ENCODE results near the gene DHX30. TPM values are rescaled to one million over a fixed set of nuclear protein-coding genes. Genes with fewer than 3 reads are reported as not detected.
"Not testable (repeated sequence)": the region's sequence is repeated elsewhere in the genome, so short reads cannot be mapped to it uniquely, and the experiment has no call there.

DHX30 gene
- total RNA-seq, 2 donors from 2014 or later, result 48.8 to 93.8 TPM

DNA sequence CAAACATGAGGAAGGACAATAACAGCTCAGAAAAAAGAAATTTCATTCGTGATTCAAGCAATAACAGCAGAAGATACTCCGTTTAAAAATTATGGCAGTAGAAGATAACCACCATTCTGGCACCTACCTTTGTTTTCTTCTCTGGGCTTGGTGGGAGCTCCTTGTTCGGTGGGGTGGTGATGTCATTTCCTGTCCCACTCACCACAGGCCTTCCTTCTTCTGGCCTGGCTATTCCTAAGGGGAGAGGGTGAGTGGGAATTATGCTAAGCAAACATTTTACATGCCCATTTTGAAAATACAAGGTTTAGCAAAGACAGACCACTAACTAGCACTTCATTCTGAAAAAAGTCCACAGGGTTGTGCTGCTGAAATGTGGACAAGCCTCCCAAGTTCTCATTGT lies 74.4 kb downstream of the DHX30 start:
- Mint-ChIP-seq H3K36me3 (ENCODE audit: low read depth) (peaks cover 44% of the 10 kb centered on the region), H3K4me3 (no peak overlapping the region), H3K4me1 (peaks cover 5% of the 10 kb centered on the region), H3K27me3 (no peaks in the 10 kb centered on the region), H3K27ac (peak overlapping the region; percentile 57), H3K9me3 (no peaks in the 10 kb centered on the region)
- no peak for ATAC-seq (replicated peaks)

DNA sequence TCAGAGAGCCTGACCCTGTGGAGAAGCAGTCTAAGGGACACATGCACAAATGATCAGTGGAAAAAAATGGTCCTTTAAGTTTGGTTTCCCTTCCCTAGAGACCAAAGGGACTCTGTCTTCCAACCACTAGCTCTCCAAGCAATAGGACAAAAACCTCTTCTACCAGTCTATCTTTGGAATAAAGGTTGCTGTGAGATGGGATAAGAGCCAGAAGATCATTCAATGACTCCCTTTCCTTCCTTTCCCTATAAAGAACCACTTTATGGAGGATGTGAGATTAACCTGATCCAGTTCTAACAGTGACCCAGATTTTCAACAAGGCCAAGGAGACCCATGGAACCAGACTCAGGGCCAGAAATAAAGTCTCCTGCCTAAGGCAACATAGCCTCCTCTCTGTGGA lies 74.8 kb downstream of the DHX30 start:
- H3K4me1 Mint-ChIP-seq, result peaks cover 5% of the 10 kb centered on the region
- H3K27me3 Mint-ChIP-seq, result no peaks in the 10 kb centered on the region
- no peak for ATAC-seq (replicated peaks)
- no peaks in the 10 kb centered on the region for H3K9me3 Mint-ChIP-seq
- H3K4me3 Mint-ChIP-seq, result no peak overlapping the region
- peaks cover 40% of the 10 kb centered on the region for H3K36me3 Mint-ChIP-seq (ENCODE audit: low read depth)
- peak overlapping the region; percentile 57 for H3K27ac Mint-ChIP-seq

DNA sequence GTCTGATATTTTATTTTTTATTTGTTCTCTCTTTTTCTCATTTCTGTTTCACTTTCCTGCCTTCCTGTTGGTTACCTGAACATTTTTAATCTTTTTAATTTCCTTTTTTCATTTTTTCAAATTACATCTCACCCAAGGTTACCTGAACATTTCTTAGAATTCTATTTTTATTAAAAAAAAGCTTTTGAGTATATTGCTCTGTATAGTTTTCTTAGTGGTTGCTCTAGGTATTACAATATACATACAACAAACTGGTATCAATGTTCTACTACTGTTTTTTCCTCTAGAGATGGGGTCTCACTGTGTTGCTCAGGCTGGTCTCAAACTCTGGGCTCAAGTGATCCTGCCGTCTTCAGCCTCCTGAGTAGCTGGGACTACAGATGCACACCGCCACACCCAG lies 79.4 kb downstream of the DHX30 start:
- Mint-ChIP-seq H3K27me3 (no peaks in the 10 kb centered on the region), H3K4me1 (peaks cover 5% of the 10 kb centered on the region), H3K27ac (no peak overlapping the region), H3K9me3 (no peaks in the 10 kb centered on the region), H3K36me3 (ENCODE audit: low read depth) (peaks cover 26% of the 10 kb centered on the region), H3K4me3 (no peak overlapping the region)
- no peak for ATAC-seq (replicated peaks)

DNA sequence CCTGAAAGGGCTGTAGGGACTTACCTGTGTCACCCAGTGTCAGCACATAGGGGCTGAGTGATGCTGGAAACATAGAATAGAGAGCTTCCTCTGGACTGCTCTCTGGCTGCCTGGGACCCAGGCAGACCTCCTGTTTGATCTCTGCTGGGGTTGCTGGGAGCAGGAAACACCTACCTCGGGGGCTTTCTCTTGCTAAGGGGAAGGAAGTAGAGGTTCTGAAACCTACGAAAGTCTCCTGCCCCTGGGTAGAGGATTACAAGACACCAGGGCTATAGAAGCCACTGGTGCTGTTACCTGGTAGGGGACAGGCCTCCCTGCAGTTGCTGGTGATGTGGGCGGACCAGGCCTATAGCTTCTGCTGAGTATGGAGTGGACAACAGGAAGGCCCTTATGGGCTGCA lies 81.7 kb downstream of the DHX30 start:
- ATAC-seq (replicated peaks), result no peak
- Mint-ChIP-seq H3K36me3 (ENCODE audit: low read depth) (peaks cover 33% of the 10 kb centered on the region), H3K27me3 (no peaks in the 10 kb centered on the region), H3K4me3 (no peak overlapping the region), H3K9me3 (no peaks in the 10 kb centered on the region), H3K27ac (peak overlapping the region; percentile 47), H3K4me1 (no peaks in the 10 kb centered on the region)

DNA sequence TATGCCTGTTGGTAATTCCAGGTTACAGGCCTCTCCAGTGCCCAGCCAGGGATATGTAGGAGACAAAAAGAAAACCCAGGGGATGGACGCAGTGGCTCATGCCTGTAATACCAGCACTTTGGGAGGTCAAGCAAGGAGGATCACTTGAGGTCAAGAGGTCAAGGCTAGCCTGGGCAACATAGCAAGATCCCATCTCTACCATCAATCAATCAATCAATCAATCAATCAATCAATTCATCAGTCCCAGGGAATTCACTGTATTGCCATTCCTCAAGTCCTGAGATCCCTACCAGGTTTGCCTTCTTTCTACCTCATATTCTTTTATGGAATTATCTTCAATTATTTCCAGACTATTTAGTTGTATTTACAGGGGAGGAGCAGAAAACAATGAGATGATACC lies 82.2 kb downstream of the DHX30 start:
- H3K27me3 Mint-ChIP-seq, result no peaks in the 10 kb centered on the region
- H3K4me1 Mint-ChIP-seq, result no peaks in the 10 kb centered on the region
- H3K27ac Mint-ChIP-seq, result peak overlapping the region; percentile 47

DNA sequence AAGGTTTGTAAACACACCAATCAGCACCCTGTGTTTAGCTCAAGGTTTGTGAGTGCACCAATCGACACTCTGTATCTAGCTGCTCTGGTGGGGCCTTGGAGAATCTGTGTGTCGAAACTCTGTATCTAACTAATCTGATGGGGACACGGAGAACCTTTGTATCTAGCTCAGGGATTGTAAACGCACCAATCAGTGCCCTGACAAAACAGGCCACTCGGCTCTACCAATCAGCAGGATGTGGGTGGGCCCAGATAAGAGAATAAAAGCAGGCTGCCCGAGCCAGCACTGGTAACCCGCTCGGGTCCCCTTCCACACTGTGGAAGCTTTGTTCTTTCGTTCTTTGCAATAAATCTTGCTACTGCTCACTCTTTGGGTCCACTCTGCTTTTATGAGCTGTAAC lies 85.1 kb downstream of the DHX30 start:
- H3K36me3 Mint-ChIP-seq (ENCODE audit: low read depth), result peaks cover 61% of the 10 kb centered on the region
- H3K4me3 Mint-ChIP-seq; H3K4me1 Mint-ChIP-seq; H3K27me3 Mint-ChIP-seq; H3K9me3 Mint-ChIP-seq; ATAC-seq (replicated peaks); H3K27ac Mint-ChIP-seq: not testable (repeated sequence)

More for the DNA sequence above, 82.2 kb downstream of the DHX30 start:
- H3K36me3 Mint-ChIP-seq (ENCODE audit: low read depth), result peaks cover 35% of the 10 kb centered on the region
- H3K9me3 Mint-ChIP-seq, result no peaks in the 10 kb centered on the region
- no peak overlapping the region for H3K4me3 Mint-ChIP-seq
- no peak for ATAC-seq (replicated peaks)

DNA sequence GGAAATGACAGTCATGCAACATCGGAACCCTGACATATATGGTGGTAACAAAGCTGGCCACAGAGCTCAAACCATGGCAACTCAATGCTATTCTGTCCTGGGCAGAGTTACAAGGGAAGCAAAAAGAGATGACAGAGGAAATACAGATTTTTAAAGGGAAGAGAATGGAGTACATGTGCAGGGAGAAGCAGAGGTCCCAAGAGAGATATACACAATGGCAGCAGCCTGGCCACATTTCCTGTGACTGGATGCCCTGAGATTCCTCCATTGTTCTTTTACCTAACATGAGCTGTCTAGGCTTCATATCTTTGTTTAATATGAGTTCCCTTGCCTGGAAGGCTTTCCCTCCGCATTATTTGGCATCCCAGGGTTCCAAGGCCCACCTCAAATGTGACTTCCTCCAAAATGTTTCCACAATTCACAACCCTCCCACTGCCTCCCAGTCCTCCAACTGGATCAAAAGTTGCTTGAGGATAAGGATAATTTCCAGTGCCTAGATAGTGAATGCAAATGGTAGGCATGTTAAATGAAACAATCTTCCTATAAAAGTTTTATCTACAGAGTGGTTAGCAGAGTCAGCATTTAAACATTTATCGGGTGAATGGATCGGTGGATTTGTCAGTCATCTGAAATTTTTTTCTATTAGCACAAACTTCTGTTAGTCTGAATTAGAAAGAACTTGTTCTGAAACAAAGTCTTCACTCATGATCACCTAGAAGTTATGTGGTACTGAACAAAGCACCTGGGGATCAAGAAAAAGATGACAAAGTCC lies 86.2 kb downstream of the DHX30 start:
- no peaks in the 10 kb centered on the region for H3K27me3 Mint-ChIP-seq
- no peaks in the 10 kb centered on the region for H3K4me1 Mint-ChIP-seq
- H3K36me3 Mint-ChIP-seq (ENCODE audit: low read depth), result peaks cover 55% of the 10 kb centered on the region
- no peaks in the 10 kb centered on the region for H3K9me3 Mint-ChIP-seq
- H3K4me3 Mint-ChIP-seq, result no peak overlapping the region
- no peak for ATAC-seq (replicated peaks)
- no peak overlapping the region for H3K27ac Mint-ChIP-seq

DNA sequence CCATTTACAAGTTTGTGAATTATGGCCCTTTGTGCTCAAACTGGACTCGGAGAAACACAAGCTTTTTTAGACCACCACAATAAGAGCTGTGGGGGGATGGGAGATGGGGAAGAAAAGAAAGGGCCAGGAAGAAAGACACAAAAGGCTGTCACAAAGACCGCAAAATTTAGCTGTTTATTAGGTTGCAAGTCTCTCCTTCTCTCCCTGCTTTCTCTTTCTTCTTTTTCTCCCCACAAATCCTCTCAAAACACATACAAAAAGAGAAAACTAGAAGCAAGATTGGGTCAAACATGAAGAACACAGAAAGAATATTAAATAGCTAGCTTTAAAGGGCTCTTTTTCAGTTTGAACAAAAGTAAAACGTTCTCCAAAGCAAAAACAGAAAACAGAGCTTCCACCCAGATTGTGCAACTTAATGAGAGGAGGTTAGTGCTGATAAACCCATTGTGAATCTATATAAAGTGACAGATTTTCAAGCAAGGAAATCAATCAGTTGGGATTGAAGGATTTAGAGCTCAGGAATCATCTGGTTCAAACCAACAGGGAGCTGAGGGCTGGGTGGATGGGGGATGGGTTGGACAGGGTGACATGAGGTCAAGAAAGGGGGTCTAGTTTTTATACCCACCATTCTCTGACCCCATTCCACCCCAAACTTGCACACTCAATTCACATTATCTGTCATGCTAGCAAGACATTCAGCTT lies 87.3 kb downstream of the DHX30 start:
- H3K27me3 Mint-ChIP-seq, result no peaks in the 10 kb centered on the region
- ATAC-seq (replicated peaks), result no peak
- no peak overlapping the region for H3K4me3 Mint-ChIP-seq
- H3K36me3 Mint-ChIP-seq (ENCODE audit: low read depth), result peaks cover 53% of the 10 kb centered on the region
- H3K4me1 Mint-ChIP-seq, result no peaks in the 10 kb centered on the region
- H3K9me3 Mint-ChIP-seq, result no peaks in the 10 kb centered on the region
- H3K27ac Mint-ChIP-seq, result no peak overlapping the region

DNA sequence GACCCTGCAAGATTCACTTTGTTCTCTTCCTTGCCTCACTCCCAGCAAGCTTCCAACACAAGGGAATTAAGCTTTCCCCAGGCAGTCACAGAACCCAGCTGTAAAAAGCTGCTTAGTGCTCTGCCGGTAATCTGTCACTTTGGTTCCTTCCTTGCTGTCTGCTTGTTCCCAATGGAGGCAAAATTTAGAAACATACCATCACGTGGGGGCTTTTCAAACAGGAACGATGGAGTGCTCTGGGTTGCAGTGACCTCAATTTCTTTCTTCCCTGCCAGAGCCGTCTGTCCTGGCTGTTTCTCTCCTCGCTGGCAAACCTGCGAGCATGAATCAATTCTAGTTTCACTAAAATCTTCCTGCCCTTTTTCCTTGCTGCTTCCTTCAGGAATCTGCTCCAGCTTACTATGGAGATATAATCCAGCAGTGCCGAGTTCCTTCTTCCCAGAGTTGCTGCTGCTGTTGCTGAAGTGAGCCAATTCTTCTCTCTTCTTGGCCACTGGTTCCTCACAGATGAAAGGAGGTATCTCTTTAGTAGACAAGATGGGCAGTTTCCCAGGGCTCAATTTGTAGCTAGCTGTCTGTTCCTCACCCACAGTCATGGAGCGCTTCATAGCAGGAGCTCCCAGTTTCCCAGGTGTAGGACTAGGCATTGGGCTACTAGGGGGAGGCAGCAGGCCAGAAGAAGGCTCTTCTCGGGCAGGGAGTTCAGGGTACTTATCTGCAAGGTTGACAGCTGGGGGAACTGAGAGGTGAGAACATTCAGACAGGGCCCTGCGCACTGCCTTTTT lies 88.1 kb downstream of the DHX30 start:
- no peaks in the 10 kb centered on the region for H3K4me1 Mint-ChIP-seq

DNA sequence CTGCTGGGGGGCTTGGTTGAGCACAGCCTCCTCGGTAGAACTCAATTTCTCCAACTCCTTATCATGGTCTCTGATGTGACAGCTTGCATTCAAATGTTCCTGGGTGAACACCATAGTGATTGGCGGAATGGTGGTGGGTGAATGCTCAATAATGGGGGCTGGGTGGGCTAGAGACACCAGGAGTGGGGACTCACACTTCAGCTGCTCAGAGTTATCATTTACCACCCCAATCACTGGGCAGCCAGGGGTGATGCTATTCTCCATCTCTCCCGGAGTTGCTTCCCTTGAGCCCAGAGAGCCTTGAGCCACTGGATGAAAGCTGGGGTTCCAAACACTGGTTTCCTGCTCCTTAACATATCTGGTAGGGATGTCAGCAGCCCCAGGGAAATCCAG lies 88.7 kb downstream of the DHX30 start:
- H3K4me3 Mint-ChIP-seq, result no peak overlapping the region
- H3K4me1 Mint-ChIP-seq, result no peaks in the 10 kb centered on the region
- ATAC-seq (replicated peaks), result no peak

More for the DNA sequence above, 88.1 kb downstream of the DHX30 start:
- Mint-ChIP-seq H3K9me3 (no peaks in the 10 kb centered on the region), H3K4me3 (no peak overlapping the region), H3K36me3 (ENCODE audit: low read depth) (peaks cover 59% of the 10 kb centered on the region), H3K27ac (no peak overlapping the region), H3K27me3 (no peaks in the 10 kb centered on the region)
- no peak for ATAC-seq (replicated peaks)

DNA sequence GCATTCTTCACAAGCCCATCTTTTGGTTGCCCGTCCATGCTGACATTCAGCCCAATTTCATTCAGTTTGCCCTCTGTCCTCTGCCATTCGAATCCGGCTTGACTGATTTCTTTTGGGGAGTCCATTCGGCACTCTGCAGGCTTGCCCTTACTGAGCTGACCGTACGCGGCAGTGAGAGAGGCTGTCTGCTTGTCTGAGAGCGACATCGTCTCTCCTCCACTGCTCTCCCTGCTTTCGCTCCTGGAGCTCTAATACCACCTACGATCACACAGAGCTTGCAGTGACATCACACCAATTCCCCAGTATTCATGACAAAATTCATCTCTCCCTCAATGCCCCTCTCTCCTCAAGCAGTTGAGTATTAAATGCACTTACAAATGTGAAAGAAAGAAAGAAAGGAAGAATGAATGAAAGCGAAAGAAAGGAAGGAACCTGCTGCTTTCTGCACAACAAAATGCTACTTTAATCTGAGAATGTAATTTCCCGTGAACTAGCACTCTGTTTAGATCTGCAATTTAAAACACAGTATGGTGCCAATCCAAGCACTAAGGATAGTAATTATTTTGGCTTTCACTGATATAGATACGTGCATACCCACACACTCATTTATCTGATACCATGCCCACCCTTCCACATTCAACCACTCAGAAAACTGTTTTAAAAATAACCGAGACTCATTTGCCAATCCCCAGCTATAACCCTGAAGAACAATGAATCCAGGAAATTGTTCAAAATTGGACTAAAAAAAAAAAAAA lies 89.5 kb downstream of the DHX30 start:
- Mint-ChIP-seq H3K9me3 (no peaks in the 10 kb centered on the region), H3K27me3 (no peaks in the 10 kb centered on the region), H3K27ac (peak overlapping the region; percentile 41), H3K4me1 (no peaks in the 10 kb centered on the region), H3K4me3 (no peak overlapping the region), H3K36me3 (ENCODE audit: low read depth) (peaks cover 61% of the 10 kb centered on the region)
- no peak for ATAC-seq (replicated peaks)

More for the DNA sequence above, 88.7 kb downstream of the DHX30 start:
- peaks cover 60% of the 10 kb centered on the region for H3K36me3 Mint-ChIP-seq (ENCODE audit: low read depth)
- no peaks in the 10 kb centered on the region for H3K27me3 Mint-ChIP-seq
- H3K9me3 Mint-ChIP-seq, result no peaks in the 10 kb centered on the region
- peak overlapping the region; percentile 41 for H3K27ac Mint-ChIP-seq

DNA sequence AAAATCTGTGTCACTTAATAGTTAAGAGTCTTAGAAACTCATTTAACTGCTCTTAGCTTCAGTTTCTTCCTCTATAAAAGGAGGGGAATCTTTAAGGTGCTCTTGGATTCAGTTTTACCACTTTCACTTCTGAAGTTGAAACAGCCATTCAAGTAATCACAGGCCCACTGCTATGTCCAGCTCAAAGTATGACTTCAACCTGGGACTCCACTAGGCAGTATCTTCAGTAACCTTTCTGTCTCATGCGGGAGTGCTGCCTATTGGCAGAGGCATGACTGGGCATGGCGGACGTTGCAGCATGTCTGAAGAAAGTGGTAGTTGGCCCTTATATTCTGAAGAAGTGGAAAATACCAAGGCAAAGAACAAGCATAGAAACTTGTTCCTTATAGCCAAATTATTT lies 92.3 kb downstream of the DHX30 start:
- peaks cover 56% of the 10 kb centered on the region for H3K36me3 Mint-ChIP-seq (ENCODE audit: low read depth)
- no peak for ATAC-seq (replicated peaks)
- no peak overlapping the region for H3K4me3 Mint-ChIP-seq
- H3K4me1 Mint-ChIP-seq, result no peaks in the 10 kb centered on the region
- H3K27ac Mint-ChIP-seq, result no peak overlapping the region
- H3K27me3 Mint-ChIP-seq, result no peaks in the 10 kb centered on the region
- H3K9me3 Mint-ChIP-seq, result no peaks in the 10 kb centered on the region

DNA sequence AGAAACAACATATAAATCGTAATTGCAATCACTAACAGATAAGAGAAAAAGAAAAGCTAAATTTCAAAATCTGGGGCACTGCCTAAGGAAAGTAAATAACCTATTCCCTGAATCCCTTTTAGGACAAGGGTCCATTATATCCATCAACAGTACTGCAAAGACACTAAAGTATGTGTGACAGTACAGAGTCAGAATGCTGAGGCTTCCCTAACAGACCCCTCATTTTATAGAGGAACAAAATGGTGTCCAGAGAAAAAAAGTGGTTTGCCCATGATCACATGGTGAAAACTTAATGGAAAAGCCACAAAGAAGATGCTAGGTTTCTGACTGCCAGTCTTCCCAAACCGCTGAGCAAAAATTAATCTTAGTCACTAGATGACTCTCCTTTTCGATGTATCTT lies 93.8 kb downstream of the DHX30 start:
- peaks cover 44% of the 10 kb centered on the region for H3K36me3 Mint-ChIP-seq (ENCODE audit: low read depth)
- H3K27ac Mint-ChIP-seq, result no peak overlapping the region
- H3K4me3 Mint-ChIP-seq, result no peak overlapping the region
- H3K9me3 Mint-ChIP-seq, result no peaks in the 10 kb centered on the region
- H3K27me3 Mint-ChIP-seq, result no peaks in the 10 kb centered on the region
- no peaks in the 10 kb centered on the region for H3K4me1 Mint-ChIP-seq
- ATAC-seq (replicated peaks), result no peak

DNA sequence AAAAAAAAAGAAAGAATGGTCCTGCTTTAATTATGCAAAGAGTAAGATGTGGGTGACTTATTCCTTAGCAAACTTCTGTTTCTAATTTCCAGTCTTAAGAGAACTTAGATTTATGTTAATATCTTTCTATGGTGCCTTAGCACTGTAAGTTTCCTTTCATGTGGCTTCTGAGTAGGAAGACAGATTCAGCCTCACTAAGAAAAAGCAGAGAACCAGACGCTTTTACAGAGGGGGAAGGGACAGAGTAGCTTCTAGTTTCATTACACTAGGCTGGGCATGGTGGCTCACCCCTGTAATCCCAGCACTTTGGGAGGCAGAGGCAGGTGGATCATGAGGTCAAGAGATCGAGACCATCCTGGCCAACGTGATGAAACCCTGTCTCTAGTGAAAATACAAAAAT lies 95.0 kb downstream of the DHX30 start:
- no peak for ATAC-seq (replicated peaks)
- Mint-ChIP-seq H3K4me1 (no peaks in the 10 kb centered on the region), H3K9me3 (no peaks in the 10 kb centered on the region), H3K36me3 (ENCODE audit: low read depth) (peaks cover 42% of the 10 kb centered on the region), H3K4me3 (no peak overlapping the region), H3K27me3 (no peaks in the 10 kb centered on the region), H3K27ac (no peak overlapping the region)
